Fibroblast of skin of abdomen (primary cell): ENCODE results near the gene SLC4A5. TPM values are rescaled to one million over a fixed set of nuclear protein-coding genes. Genes with fewer than 3 reads are reported as not detected.

Source experiments
- DNase-seq: peaks from one replicate; pipeline ENCODE4 v3.0.0-alpha.2; 2013
- polyA plus RNA-seq, 2 experiments: library from polyadenylated mRNA; unstranded; fragments of 120-200 nt; gene quantifications; one replicate each; pipeline ENCODE4 v1.2.1, GENCODE V29; 2013; ENCODE audit not compliant: insufficient read length in 2 of 2

SLC4A5 gene, protein sequence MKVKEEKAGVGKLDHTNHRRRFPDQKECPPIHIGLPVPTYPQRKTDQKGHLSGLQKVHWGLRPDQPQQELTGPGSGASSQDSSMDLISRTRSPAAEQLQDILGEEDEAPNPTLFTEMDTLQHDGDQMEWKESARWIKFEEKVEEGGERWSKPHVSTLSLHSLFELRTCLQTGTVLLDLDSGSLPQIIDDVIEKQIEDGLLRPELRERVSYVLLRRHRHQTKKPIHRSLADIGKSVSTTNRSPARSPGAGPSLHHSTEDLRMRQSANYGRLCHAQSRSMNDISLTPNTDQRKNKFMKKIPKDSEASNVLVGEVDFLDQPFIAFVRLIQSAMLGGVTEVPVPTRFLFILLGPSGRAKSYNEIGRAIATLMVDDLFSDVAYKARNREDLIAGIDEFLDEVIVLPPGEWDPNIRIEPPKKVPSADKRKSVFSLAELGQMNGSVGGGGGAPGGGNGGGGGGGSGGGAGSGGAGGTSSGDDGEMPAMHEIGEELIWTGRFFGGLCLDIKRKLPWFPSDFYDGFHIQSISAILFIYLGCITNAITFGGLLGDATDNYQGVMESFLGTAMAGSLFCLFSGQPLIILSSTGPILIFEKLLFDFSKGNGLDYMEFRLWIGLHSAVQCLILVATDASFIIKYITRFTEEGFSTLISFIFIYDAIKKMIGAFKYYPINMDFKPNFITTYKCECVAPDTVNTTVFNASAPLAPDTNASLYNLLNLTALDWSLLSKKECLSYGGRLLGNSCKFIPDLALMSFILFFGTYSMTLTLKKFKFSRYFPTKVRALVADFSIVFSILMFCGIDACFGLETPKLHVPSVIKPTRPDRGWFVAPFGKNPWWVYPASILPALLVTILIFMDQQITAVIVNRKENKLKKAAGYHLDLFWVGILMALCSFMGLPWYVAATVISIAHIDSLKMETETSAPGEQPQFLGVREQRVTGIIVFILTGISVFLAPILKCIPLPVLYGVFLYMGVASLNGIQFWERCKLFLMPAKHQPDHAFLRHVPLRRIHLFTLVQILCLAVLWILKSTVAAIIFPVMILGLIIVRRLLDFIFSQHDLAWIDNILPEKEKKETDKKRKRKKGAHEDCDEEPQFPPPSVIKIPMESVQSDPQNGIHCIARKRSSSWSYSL
- polyA plus RNA-seq (2013, experiment 1 of 2; ENCODE audit: insufficient read length), result 0.33 TPM
- 0.68 TPM for polyA plus RNA-seq (2013, experiment 2 of 2; ENCODE audit: insufficient read length)

DNA sequence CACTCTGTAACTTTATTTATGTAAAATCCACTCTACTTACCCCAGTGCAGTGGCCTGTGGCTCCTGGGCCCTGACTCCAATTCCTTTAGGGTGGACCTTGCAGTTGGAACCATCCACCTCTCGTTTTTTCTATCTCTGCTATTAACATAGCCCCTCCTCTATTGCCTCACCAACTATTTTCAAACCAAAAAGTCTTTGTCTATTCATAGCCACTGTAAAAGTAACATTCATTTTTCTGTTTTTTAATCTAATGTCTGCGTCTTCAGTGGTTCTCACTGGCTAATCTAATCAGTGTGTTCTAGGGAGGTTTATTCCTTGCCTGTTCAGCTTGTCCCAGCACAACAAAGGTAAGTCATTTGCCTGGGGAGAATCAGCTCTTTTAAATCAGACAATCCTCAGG lies at the start of gene SLC4A5:
Gene SLC4A5, minus strand, starts transcription at position 101 of the 400 bp plus-strand sequence. CDS start 28,393 bp downstream, outside the sequence.
- DNase-seq, result no peak

DNA sequence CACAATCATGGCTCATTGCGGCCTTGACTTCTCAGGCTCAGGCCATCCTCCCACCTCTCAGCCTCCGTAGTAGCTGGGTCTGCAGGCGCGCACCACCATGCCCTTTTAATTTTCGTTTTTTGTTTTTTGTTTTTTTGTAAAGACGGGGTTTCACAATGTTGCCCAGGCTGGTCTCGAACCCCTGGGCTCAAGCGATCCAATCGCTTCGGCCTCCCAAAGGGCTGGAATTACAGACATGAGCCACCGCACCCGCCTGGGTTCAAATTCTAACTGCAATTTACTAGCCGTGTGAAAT lies 49.2 kb upstream of the SLC4A5 start:
- no peak for DNase-seq

DNA sequence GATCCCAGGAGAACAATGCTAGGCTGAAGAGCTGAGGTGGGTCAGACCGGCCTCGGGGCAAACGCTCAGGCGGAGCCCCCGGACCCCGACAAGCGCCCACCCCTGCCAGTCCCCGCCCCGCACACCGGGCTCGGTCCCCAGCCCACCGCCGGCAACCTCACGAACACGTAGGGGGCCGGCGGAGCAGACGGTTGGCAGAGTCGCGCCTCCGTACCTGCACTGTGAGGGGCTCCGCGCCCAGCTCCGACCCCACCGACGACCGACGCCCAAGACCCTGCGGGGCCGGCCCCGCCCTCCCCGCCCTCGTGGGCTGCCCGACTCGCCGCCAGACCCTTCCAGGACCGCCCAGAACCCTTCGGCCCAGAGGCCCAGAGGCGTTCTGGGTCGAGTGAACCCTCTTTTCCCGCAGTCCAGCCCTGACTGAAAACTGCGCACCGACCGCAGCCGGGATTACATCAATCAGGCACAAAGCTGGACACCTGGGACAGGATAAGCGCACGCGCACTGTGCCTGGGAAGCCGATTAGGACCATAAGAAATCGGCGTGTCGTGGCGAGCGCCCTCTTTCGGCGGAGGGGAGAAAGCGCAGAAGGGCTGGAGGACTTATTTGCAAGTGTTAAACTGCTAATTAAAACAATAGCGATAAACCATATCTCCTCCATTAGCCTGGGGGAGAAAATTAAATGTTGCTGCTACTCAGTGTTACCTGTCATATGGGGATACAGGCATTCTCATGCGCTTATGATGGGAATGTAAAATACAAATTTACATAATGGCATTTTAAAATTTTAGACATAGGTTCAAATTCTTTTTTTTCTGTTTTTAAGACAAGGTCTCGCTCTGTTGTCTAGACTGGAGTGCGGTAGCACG lies 48.6 kb upstream of the SLC4A5 start:
- peak; percentile 85 for DNase-seq

DNA sequence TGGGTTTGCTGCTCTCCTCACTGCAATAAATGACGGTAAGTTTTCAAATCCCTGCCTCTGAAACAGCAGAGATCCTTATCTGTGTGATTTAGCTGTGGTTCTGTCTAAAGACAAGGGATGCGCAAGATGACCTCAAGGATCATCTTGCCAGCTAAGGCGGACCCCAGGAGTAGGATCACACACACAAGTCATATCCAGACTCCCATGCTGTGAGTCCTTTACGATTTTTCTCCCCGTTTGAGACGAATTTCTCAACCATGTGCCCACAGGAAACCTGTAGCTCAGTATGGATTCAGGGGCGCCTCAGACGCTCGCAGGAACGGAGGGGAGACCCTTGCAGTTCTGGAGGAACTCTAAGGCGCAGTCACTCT lies 48.0 kb upstream of the SLC4A5 start:
- no peak for DNase-seq

DNA sequence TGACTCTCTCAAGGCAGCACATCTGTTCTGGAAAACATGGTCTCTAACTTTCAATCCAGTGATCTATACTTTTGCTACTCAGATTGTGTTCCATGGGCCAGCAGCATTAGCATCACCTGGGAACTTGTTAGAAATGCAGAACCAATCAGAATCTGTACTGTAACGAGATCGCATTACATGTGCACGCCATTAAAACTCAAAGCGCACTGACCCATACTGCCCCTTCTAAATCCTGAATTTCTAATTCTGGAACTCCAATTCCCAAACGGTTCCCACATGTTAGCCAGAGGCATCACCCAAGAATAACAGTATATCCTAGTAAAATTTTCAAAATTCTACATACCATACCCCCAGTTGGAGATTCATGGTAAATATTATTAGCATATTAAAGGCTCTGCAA lies 47.4 kb upstream of the SLC4A5 start:
- DNase-seq, result no peak

DNA sequence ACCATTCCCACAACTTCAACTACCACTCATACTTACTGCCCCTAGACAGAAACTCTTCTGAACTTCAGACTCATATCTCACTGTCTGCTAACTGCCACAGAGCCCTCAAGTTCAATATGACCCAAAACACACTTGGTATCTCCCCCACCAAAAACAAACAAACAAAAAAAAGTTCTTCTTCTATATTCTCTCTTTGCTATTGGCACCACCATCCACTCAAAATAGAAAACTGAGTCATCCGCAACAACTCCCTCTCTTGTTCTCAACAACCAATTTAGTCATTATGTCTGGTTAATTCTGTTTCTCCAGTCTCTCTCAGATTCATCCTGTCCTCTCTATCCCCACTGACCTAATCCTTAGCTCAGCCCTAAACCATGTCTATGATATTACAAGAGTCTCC lies 44.1 kb upstream of the SLC4A5 start:
- DNase-seq, result no peak

DNA sequence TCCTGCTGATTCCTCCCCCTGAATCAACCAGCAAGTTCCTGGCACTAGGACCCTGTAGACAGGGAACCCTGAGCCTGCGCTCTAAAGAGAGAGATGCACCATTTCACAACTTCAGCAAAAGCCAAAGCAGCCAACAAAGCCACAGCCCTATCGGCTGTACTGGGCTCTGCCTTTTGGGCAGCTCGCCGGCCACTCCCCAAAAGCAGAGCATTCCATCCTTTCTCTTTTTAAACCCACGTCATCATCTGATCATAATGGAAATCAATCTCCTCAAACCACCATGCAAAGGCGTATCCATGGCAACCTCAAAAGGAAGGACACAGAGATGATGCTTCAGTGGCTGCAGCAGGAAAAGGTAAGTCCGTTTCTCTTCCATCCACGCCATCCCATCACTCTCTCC lies 42.2 kb upstream of the SLC4A5 start:
- no peak for DNase-seq

DNA sequence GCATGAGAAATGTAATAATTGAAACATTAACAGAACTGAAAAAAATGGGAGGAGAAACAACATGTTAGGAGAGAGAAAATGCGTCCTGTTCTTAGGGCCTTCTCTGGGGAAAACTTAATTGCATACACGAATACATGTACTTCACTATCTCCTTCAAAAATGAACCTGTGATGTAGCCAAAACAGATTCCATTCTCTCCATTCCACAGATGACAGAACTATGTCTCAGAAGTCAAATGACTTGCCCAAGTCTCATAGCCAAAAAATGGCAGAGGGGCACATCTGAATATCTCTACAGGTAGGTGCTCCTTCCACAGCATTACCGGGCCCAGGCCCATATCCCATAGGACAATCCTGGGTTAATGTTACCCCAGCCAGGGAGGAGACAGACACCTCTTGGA lies 40.8 kb upstream of the SLC4A5 start:
- DNase-seq, result no peak

DNA sequence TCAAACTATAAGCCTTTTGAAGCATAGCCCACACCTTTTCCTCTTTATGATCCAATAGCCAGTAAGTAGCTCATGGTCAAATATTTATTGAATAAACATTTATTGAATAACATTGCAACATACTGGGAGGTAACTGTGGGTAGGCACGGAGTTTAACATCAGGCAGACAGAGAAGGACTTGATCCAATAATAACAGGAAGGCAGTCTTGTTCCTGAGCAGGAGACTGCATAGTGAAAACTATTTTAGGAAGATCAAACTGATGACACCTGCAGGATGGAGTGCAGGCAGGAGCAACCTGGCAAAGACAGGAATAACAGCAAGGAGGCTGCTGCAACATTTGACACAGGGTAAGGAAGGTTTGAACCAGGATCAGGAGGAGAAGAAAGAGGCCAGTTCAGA lies 40.0 kb upstream of the SLC4A5 start:
- no peak for DNase-seq

DNA sequence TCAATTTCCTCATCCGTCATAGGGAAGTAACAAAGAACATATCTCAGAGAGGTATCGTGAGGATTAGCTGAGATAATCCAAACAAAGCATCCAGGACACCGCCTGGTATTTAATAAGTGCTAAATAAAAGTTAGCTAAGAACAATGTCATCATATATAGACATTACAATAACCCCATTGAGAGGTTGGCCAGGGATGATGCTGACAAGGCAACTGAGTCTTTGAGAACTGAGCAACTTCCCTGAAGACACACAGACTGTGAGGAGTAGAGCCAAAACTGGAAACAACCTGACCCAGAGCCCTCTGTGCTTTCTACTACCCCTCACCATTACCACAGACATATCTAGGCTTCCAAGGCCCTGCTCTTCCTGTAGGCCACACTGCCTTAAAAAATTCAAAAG lies 38.5 kb upstream of the SLC4A5 start:
- DNase-seq, result no peak

DNA sequence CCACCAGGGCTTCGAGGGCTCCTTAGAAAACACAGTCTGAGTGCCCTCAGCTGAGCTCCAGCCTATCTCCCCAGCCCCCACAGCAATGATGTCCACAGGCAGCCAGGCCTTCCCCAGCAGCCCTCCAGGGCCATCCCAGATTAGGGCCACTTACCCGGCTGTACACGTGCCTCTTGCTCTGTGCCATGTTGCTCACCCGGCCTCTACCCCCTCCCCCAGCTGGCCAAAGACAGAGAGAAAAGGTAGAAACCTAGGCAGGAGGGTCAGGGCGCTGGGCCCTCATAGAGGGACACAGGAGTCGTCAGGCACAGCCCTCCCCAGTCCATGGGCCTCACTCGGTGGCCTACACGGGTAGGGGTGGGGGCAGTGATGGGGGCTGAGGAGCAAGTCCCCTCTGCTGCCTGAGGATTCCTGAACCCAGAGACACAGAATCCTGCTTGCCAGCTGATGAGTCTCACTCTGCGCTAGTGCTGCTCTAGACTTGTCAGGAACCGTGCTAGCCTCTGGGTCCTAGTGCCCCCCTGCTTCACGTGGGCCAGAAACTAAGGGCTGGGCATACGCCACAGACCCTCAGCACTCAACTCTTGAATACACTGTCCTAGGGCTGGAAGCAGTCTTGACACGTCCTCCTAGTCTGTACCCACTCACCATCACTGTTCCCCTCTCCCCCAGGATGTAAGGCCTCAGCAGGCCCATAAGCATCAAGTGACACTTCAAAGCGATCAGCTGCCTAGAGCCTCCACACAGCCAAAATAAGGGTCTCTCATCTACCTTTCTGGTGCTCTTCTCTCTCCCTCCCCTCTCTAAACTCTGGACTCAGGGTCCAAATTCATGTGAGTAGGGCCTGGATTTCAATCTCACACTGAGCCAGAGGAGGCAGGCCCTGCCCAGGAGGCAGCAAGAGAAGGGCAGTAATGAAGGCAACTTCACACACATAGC lies 36.9 kb upstream of the SLC4A5 start, which contains the start of gene DCTN1:
Gene DCTN1, minus strand, starts transcription at position 461 of the 939 bp plus-strand sequence. Its CDS starts 274 bp downstream, at position 187.
- DNase-seq, result peak; percentile 64

DNA sequence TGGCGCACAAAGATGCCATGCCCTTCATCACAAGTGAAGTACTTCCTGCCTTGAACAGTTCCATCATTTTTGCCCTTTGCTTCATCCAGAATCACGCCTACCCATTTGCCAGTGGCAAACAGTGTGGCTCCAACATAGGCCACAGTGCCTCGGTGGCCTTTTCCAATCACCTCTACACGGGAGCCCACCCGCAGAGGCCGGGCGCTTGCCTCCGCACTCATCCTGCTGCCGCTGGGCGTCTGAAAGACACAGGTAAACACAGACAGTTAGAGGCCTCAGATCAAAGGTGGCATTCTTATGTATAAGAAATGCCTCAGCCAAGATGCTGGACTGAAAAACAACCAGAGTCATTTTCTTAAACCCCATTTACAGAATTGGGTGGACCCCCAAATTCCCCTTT lies 34.8 kb upstream of the SLC4A5 start:
- no peak for DNase-seq

DNA sequence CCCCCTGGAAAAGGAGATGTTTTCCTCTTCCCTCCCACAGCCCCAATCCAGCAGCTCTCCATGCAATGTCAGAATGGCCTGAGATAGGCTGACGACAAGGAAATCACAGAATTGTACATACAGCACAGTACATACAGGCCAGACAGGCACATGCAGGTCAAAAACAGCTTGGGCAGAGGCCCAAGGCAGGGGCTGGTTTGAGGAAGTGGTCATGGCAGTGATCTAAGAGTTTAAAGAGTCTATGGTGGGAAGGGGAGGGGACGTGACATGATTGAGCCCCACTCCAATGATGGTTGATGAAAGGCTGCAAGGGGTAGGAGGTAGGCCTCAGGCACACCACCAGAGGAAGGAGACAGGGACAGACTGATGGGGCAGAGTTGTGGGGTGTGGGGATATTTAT lies 32.6 kb upstream of the SLC4A5 start:
- no peak for DNase-seq

DNA sequence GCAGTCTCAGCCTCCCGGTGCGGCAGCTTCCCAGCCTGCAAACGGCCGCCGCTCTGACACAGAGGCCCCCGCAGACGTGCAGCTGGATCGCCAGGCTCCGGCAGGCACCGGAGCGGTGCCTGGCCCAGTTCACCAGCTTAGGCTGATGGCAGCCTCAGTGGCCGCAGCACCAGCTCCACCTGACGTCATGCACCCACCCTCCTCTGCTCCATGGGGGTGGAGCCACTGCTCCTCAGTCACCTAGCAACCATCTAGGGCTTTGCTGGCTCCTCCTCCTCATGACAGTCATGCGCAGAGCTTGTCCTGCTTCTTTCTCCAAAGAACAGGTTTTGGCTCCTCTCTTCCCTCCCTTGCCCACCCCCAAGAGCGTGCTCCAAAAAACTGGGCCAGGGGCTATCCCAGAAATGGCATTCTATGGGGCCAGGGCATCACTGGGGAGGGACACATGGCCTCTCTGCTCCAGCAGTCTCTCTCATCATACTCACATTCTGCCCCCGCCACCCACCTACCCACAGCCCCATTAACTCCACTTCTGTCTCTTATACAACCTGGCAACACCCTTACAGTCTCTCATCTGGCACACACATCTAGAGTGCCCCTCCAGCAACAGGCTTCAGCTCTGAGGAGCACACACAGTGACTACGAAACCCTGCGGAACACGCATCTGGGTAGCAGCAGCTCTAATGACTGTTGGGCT lies 31.4 kb upstream of the SLC4A5 start:
- peak; percentile 66 for DNase-seq

DNA sequence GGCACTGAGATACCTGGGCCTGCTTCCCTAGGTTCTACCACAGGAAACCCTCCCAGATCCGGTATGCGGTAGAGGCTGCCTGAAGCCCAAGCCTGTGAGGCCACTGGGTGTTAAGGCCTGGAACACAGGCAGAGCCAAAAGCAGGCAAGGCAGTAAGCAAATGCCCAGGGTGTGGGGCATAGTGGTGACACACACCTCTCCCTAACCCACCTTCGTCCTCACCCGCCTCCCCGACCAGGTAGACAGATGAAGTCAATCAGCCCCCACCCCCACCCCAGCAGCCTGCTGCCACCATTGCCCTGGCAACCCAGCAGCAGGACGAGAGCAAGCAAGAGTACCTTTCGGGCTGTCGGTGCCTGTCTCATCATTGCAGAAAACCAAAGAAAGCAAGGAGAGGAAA lies 30.8 kb upstream of the SLC4A5 start:
- no peak for DNase-seq

DNA sequence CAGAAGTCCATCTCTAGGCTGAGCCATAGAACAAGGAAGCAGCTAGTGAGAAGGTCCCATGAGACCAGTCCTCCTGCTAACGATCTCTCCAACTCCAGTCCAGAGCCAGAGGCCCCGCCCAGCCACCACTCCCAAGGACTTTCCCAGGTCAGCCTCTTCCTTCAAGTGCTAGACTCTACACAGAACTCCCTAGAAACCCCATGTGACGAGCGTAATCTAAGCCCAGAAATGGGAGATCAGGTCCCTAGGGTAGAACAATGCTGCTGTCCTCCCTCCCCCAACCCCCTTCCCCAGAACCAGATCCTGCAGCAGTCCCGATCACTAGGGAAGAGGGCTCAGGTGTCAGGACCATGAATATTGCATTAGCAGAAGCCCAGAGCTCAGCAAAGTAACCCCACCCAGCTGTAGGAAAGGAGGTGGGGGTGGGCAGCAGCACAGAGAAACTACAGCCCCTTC lies 30.0 kb upstream of the SLC4A5 start:
- no peak for DNase-seq

DNA sequence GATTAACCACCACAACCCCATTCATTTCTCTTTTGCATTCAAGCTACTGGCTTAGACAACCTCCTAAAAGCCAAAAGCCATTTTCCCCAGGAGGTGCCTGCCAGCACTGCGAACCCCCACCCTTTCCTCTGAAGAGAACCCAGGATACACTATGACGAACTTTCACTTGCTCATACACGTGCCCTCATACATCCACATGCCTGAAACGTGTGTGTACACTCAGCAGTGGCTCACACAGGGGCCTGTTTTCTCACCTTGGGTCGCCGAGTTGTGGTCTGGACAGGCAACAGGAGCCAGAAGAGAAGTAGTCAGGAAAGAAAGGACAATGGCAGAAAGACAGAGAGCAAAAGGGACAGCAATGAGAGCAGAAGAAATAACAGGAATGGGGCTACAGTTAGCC lies 29.5 kb upstream of the SLC4A5 start:
- no peak for DNase-seq

DNA sequence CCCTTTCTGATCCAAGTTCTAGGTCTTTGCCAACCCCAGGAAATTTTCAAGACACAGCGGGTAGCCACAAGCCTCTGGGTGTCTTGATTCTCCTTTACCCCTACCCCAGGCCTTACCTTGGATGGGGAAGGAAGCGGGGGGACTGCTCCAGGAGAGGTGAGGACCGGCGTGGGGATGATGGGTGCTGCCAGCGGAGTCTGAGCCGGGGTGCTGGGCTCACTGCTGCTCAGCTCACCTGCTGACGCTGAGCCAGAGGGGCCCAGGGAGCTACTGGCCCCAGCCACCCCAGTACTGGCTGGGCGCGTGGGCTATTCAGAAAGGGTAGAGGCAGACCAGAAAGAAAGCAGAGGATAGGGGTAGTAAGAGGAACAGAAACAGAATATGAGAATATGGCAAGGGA lies 28.2 kb upstream of the SLC4A5 start:
- DNase-seq, result no peak

DNA sequence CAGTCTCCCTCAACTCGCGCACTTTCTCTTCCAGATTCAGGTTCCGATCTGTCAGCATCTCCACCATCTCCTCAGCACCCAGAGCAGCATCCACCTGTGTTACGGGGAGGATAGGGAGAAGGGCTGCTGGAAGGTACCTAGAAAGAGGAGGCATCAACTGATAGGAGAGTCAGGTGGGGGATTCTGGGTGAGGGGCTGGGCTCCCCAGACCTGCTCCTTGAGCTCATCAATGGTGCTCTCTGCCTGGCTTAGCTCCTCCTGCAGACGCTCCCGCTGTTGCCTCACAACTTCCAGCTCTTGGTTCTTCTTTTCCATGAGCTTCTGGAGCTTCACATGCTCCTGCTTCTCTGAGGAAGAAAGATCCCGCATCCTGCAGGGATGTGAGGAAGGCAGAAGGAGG lies 26.8 kb upstream of the SLC4A5 start:
- DNase-seq, result no peak

DNA sequence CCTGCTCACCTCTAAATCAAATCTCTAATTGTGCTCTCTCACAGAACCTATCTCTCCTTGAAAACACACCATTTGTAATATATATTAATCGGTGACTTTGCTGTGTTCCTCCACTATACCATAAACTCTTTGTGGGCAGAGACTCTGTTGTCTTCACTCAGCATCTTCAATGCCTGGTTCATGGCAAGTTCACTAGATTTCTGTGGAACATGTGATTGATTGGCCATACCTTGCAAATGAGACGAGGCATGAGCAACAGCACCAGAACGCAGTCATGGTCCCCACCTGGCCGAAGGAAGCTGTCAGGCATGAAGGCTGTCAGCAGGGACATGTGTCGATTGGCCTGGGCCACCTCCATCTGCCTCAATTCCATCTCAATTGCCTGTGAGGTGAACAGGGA lies 25.3 kb upstream of the SLC4A5 start:
- no peak for DNase-seq
